ENCODE data around the gene LYSMD1. TPM values are rescaled to one million over a fixed set of nuclear protein-coding genes. Genes with fewer than 3 reads are reported as not detected.

The LYSMD1 gene
- total and polyA plus RNA-seq, 10 donors, result 2.5 to 10.0 (median 4.5) TPM

- 84 to 89% (median 87%) methylated on average over 6 of the region's 6 CpGs for WGBS, 5 donors
- Histone ChIP-seq H3K4me1 (peaks cover 0 to 23% (median 15%) of the 10 kb centered on the region in 6 donors), H3K27me3 (replicated peaks in 1 of 7) (no peaks in the 10 kb centered on the region), H3K4me3 (no peak overlapping the region), H3K36me3 (peaks cover 0 to 14% (median 0%) of the 10 kb centered on the region in 6 donors), H3K27ac (no peak overlapping the region), H3K9me3 (no peaks in the 10 kb centered on the region)
- no peak for TF ChIP-seq CTCF (IDR thresholded peaks at IDR 0.05 in 8 of 11, conservative IDR thresholded peaks at IDR 0.05 in 3 of 11)
- no peak for TF ChIP-seq POLR2A (IDR thresholded peaks at IDR 0.05)
- TF ChIP-seq POLR2AphosphoS5 (IDR thresholded peaks at IDR 0.05), result no peak
- DNase-seq, result no peak
- intact Hi-C loops (cut with DNase I; ENCODE audit: low total_unique reads), result no loop called here
Measured at GRCh38 chr1:151128800-151129199, 36.9 kb downstream of the LYSMD1 start.

- DNase-seq, result no peak
- no peak overlapping the region for H3K27ac ChIP-seq
- intact Hi-C loops (cut with DNase I; ENCODE audit: low total_unique reads), result no loop called here
- no peaks in the 10 kb centered on the region for H3K27me3 ChIP-seq (replicated peaks in 1 of 7)
- H3K4me1 ChIP-seq, result no peaks in the 10 kb centered on the region
- no peak for TF ChIP-seq CTCF (IDR thresholded peaks at IDR 0.05 in 8 of 11, conservative IDR thresholded peaks at IDR 0.05 in 3 of 11)
- TF ChIP-seq POLR2A (IDR thresholded peaks at IDR 0.05), result no peak
- TF ChIP-seq POLR2AphosphoS5 (IDR thresholded peaks at IDR 0.05), result no peak
- H3K9me3 ChIP-seq, result no peaks in the 10 kb centered on the region
- H3K4me3 ChIP-seq, result no peak overlapping the region
- peaks cover 0 to 53% (median 9%) of the 10 kb centered on the region in 6 donors for H3K36me3 ChIP-seq
- 83 to 88% (median 84%) methylated on average over 5 of the region's 5 CpGs for WGBS, 5 donors
Measured at GRCh38 chr1:151124763-151125403, 40.8 kb downstream of the LYSMD1 start.

GRCh38 chr1:151113877-151114276 lies 51.8 kb downstream of the LYSMD1 start:
- no peaks in the 10 kb centered on the region for H3K4me1 ChIP-seq
- no peak overlapping the region for H3K4me3 ChIP-seq
- DNase-seq, result no peak
- H3K36me3 ChIP-seq, result peaks cover 4 to 91% (median 24%) of the 10 kb centered on the region in 6 donors
- WGBS, 5 donors, result 94 to 98% (median 97%) methylated on average over 5 of the region's 5 CpGs
- H3K9me3 ChIP-seq, result no peaks in the 10 kb centered on the region
- no peak overlapping the region for H3K27ac ChIP-seq
- H3K27me3 ChIP-seq (replicated peaks in 1 of 7), result no peaks in the 10 kb centered on the region
- intact Hi-C loops (cut with DNase I; ENCODE audit: low total_unique reads), result no loop called here
- TF ChIP-seq POLR2AphosphoS5 (IDR thresholded peaks at IDR 0.05) (no peak), POLR2A (IDR thresholded peaks at IDR 0.05) (no peak), CTCF (IDR thresholded peaks at IDR 0.05 in 8 of 11, conservative IDR thresholded peaks at IDR 0.05 in 3 of 11) (no peak)

Other genes with a start within 250 kb of the LYSMD1 start
- 10 to 100 TPM; 50.0 to 82.4 (median 62.7) TPM for gene SETDB1, start 239.5 kb downstream of the LYSMD1 start, total RNA-seq
- gene SETDB1, start 239.5 kb downstream of the LYSMD1 start, polyA plus RNA-seq, result 10 to 100 TPM; 16.9 to 28.0 (median 27.7) TPM
- 100 to 1,000 TPM in 3 of 7 donors, 10 to 100 TPM in 4; 71.8 to 128 (median 98.1) TPM for gene CERS2, start 191.1 kb downstream of the LYSMD1 start, total RNA-seq
- gene CERS2, start 191.1 kb downstream of the LYSMD1 start, polyA plus RNA-seq, result 10 to 100 TPM; 63.4 to 69.9 (median 65.1) TPM
- under 1 TPM in 5 of 7 donors, not detected in 2; 0.13 to 0.92 (median 0.51) TPM for gene ANXA9, start 183.6 kb downstream of the LYSMD1 start, total RNA-seq
- under 1 TPM; 0.12 to 0.32 (median 0.22) TPM for gene ANXA9, start 183.6 kb downstream of the LYSMD1 start, polyA plus RNA-seq
- gene MINDY1, start 159.0 kb downstream of the LYSMD1 start, total RNA-seq, result 10 to 100 TPM; 23.8 to 51.1 (median 31.4) TPM
- gene MINDY1, start 159.0 kb downstream of the LYSMD1 start, polyA plus RNA-seq, result 10 to 100 TPM in 1 of 3 donors, 1 to 10 TPM in 2; 3.3 to 10.4 (median 3.9) TPM
- gene PRUNE1, start 157.5 kb downstream of the LYSMD1 start, total RNA-seq, result 10 to 100 TPM; 15.7 to 22.6 (median 17.7) TPM
- gene PRUNE1, start 157.5 kb downstream of the LYSMD1 start, polyA plus RNA-seq, result 10 to 100 TPM in 1 of 3 donors, 1 to 10 TPM in 2; 9.2 to 12.8 (median 9.9) TPM
- gene BNIPL, start 129.3 kb downstream of the LYSMD1 start, total RNA-seq, result 1 to 10 TPM in 3 of 7 donors, under 1 TPM in 4; 0.33 to 1.4 (median 0.77) TPM
- gene BNIPL, start 129.3 kb downstream of the LYSMD1 start, polyA plus RNA-seq, result under 1 TPM; 0.50 to 0.85 (median 0.61) TPM
- 1 to 10 TPM; 1.8 to 5.5 (median 3.4) TPM for gene C1orf56, start 118.2 kb downstream of the LYSMD1 start, total RNA-seq
- gene C1orf56, start 118.2 kb downstream of the LYSMD1 start, polyA plus RNA-seq, result 1 to 10 TPM; 1.4 to 2.8 (median 2.6) TPM
- gene CDC42SE1, start 106.3 kb downstream of the LYSMD1 start, total RNA-seq, result 100 to 1,000 TPM; 158 to 245 (median 208) TPM
- gene CDC42SE1, start 106.3 kb downstream of the LYSMD1 start, polyA plus RNA-seq, result 10 to 100 TPM; 57.0 to 75.4 (median 72.6) TPM
- gene MLLT11, start 105.5 kb downstream of the LYSMD1 start, total RNA-seq, result 1 to 10 TPM in 4 of 7 donors, under 1 TPM in 3; 0.50 to 2.6 (median 1.1) TPM
- under 1 TPM; 0.52 to 0.91 (median 0.61) TPM for gene MLLT11, start 105.5 kb downstream of the LYSMD1 start, polyA plus RNA-seq
- gene GABPB2, start 95.1 kb downstream of the LYSMD1 start, total RNA-seq, result 10 to 100 TPM; 12.3 to 22.8 (median 17.5) TPM
- 1 to 10 TPM; 3.0 to 7.1 (median 3.9) TPM for gene GABPB2, start 95.1 kb downstream of the LYSMD1 start, polyA plus RNA-seq
- gene SEMA6C, start 19.3 kb downstream of the LYSMD1 start, total RNA-seq, result 1 to 10 TPM; 2.0 to 9.4 (median 4.1) TPM
- 1 to 10 TPM; 3.2 to 5.8 (median 4.4) TPM for gene SEMA6C, start 19.3 kb downstream of the LYSMD1 start, polyA plus RNA-seq
- 10 to 100 TPM; 26.3 to 48.0 (median 35.3) TPM for gene TNFAIP8L2, start 9.3 kb downstream of the LYSMD1 start, total RNA-seq
- gene TNFAIP8L2, start 9.3 kb downstream of the LYSMD1 start, polyA plus RNA-seq, result 10 to 100 TPM; 58.8 to 63.4 (median 61.9) TPM
- gene SCNM1, start 242 bp upstream of the LYSMD1 start, total RNA-seq, result 10 to 100 TPM; 36.2 to 63.5 (median 41.5) TPM
- gene SCNM1, start 242 bp upstream of the LYSMD1 start, polyA plus RNA-seq, result 10 to 100 TPM; 64.9 to 96.2 (median 74.6) TPM
- 1 to 10 TPM in 1 of 7 donors, under 1 TPM in 3, not detected in 3; 0.60 to 2.0 (median 0.86) TPM for gene TMOD4, start 10.1 kb upstream of the LYSMD1 start, total RNA-seq
- under 1 TPM; 0.44 to 0.99 (median 0.76) TPM for gene TMOD4, start 10.1 kb upstream of the LYSMD1 start, polyA plus RNA-seq
- gene VPS72, start 24.3 kb upstream of the LYSMD1 start, total RNA-seq, result 10 to 100 TPM; 23.1 to 37.7 (median 31.5) TPM
- 10 to 100 TPM; 24.9 to 43.1 (median 31.0) TPM for gene VPS72, start 24.3 kb upstream of the LYSMD1 start, polyA plus RNA-seq
- gene PIP5K1A, start 32.6 kb upstream of the LYSMD1 start, total RNA-seq, result 10 to 100 TPM; 48.0 to 83.6 (median 60.6) TPM
- 10 to 100 TPM; 12.8 to 23.7 (median 16.5) TPM for gene PIP5K1A, start 32.6 kb upstream of the LYSMD1 start, polyA plus RNA-seq
- 100 to 1,000 TPM in 5 of 7 donors, 10 to 100 TPM in 2; 90.8 to 157 (median 121) TPM for gene PSMD4, start 88.8 kb upstream of the LYSMD1 start, total RNA-seq
- 100 to 1,000 TPM; 149 to 180 (median 156) TPM for gene PSMD4, start 88.8 kb upstream of the LYSMD1 start, polyA plus RNA-seq
- 10 to 100 TPM; 27.3 to 46.6 (median 33.4) TPM for gene ZNF687, start 116.4 kb upstream of the LYSMD1 start, total RNA-seq
- 10 to 100 TPM in 1 of 3 donors, 1 to 10 TPM in 2; 9.1 to 17.7 (median 9.8) TPM for gene ZNF687, start 116.4 kb upstream of the LYSMD1 start, polyA plus RNA-seq
- 10 to 100 TPM; 63.7 to 85.4 (median 69.5) TPM for gene PI4KB, start 161.5 kb upstream of the LYSMD1 start, total RNA-seq
- gene PI4KB, start 161.5 kb upstream of the LYSMD1 start, polyA plus RNA-seq, result 10 to 100 TPM; 25.6 to 41.4 (median 30.8) TPM
- 10 to 100 TPM; 75.9 to 96.1 (median 92.2) TPM for gene RFX5, start 181.3 kb upstream of the LYSMD1 start, total RNA-seq
- gene RFX5, start 181.3 kb upstream of the LYSMD1 start, polyA plus RNA-seq, result 10 to 100 TPM; 30.8 to 57.8 (median 40.3) TPM
- gene SELENBP1, start 206.8 kb upstream of the LYSMD1 start, total RNA-seq, result 100 to 1,000 TPM in 2 of 7 donors, 10 to 100 TPM in 5; 56.1 to 114 (median 90.3) TPM
- 10 to 100 TPM; 17.3 to 77.8 (median 47.5) TPM for gene SELENBP1, start 206.8 kb upstream of the LYSMD1 start, polyA plus RNA-seq
- 100 to 1,000 TPM; 184 to 219 (median 201) TPM for gene PSMB4, start 233.7 kb upstream of the LYSMD1 start, total RNA-seq
- 100 to 1,000 TPM; 320 to 371 (median 354) TPM for gene PSMB4, start 233.7 kb upstream of the LYSMD1 start, polyA plus RNA-seq